CD4-positive, alpha-beta T cell treated with Interleukin-6 at 100 ng/mL for 8 hours (primary cell): ENCODE measurements around the gene MUC2.
"Not testable (repeated sequence)": the region's sequence is repeated elsewhere in the genome, so short reads cannot be mapped to it uniquely, and the experiment has no call there.

Source experiments
- DNase-seq: peaks from one replicate; pipeline ENCODE4 v3.0.0-alpha.2; 2020; ENCODE audit warnings: mixed read lengths, low spot score

MUC2 gene

GRCh38 chr11:1106387-1106786 is 31.7 kb downstream of the MUC2 start:
- DNase-seq: no peak

GRCh38 chr11:1107316-1108245 is 32.9 kb downstream of the MUC2 start:
- DNase-seq: no peak

GRCh38 chr11:1108246-1108900 is 33.7 kb downstream of the MUC2 start:
- no peak for DNase-seq

- DNase-seq: no peak
Measured at GRCh38 chr11:1109101-1109917, 34.6 kb downstream of the MUC2 start.

- no peak for DNase-seq
Measured at GRCh38 chr11:1109918-1110705, 35.4 kb downstream of the MUC2 start.

- no peak for DNase-seq
Measured at GRCh38 chr11:1111545-1112212, 37.0 kb downstream of the MUC2 start.

GRCh38 chr11:1112351-1113191 is 37.9 kb downstream of the MUC2 start:
- no peak for DNase-seq

GRCh38 chr11:1113405-1114201 is 38.9 kb downstream of the MUC2 start:
- DNase-seq: no peak

GRCh38 chr11:1115292-1115691 is 40.6 kb downstream of the MUC2 start:
- not testable (repeated sequence) for DNase-seq

GRCh38 chr11:1116104-1116503 is 41.4 kb downstream of the MUC2 start:
- no peak for DNase-seq

- no peak for DNase-seq
Measured at GRCh38 chr11:1116666-1117390, 42.2 kb downstream of the MUC2 start.

GRCh38 chr11:1117992-1118391 is 43.3 kb downstream of the MUC2 start:
- no peak for DNase-seq

- no peak for DNase-seq
Measured at GRCh38 chr11:1118755-1119603, 44.3 kb downstream of the MUC2 start.

GRCh38 chr11:1119604-1120146 is 45.0 kb downstream of the MUC2 start:
- no peak for DNase-seq

- no peak for DNase-seq
Measured at GRCh38 chr11:1120532-1121330, 46.1 kb downstream of the MUC2 start.

- no peak for DNase-seq
Measured at GRCh38 chr11:1121331-1121812, 46.7 kb downstream of the MUC2 start.
